Prostate gland (tissue), 2 donors: Measurements from ENCODE around the gene SGK2.

Experiments used
- CTCF ChIP-seq, 4 experiments: fragments of 200-600 bp in 2 of 4; fragments of 450-650 bp in 2 of 4; sonication (generic) in 2 of 4; IDR thresholded peaks; 1 replicate in 3 of 4; 2 replicates in 1 of 4; pipeline ENCODE4 v1.5.1; 2016 to 2019; ENCODE audit warnings: antibody characterized with exemption in 4 of 4, mild to moderate bottlenecking in 2 of 4, moderate library complexity in 2 of 4
- POLR2AphosphoS5 ChIP-seq: sonication (generic); formaldehyde crosslinking; IDR thresholded peaks from one replicate; pipeline ENCODE4 v1.6.1; 2017; ENCODE audit warnings: antibody characterized with exemption

DNA sequence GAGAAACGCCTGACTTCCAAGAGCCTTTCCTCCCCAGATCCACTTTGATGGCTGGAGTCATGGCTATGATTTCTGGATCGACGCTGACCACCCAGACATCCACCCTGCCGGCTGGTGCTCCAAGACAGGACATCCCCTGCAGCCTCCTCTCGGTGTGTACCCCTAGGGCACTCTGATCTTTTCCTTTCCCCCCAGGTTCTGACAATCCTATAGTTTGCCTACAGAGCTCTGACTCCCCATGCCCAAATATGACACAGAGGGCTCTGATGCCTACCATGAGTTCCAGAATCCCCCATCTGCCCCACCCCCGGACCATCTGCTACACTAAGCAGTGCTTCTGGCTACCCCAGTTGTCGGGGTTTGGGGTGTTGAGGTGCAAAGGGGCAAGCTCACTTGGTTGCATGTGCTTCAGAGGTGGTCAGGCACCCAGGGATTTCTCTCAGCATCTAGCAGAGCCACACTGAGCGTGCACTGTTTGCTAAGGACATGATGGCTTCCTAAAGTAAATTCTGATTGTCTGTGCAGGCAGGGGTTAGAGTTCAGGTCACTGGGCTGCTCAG is 24.0 kb upstream of the SGK2 start:
- TF ChIP-seq CTCF (IDR thresholded peaks at IDR 0.05) (no peak), POLR2AphosphoS5 (no peak)
